Activated CD8-positive, alpha-beta memory T cell treated with anti-CD3 and anti-CD28 coated beads for 4 hours (primary cell): ENCODE results near the gene PGM2.

Experiments used
- DNase-seq, 2 donors: peaks; one replicate each; pipeline ENCODE4 v3.0.0-alpha.2; 2020; ENCODE audit warnings: low read depth in 2 of 2

The PGM2 gene

DNA sequence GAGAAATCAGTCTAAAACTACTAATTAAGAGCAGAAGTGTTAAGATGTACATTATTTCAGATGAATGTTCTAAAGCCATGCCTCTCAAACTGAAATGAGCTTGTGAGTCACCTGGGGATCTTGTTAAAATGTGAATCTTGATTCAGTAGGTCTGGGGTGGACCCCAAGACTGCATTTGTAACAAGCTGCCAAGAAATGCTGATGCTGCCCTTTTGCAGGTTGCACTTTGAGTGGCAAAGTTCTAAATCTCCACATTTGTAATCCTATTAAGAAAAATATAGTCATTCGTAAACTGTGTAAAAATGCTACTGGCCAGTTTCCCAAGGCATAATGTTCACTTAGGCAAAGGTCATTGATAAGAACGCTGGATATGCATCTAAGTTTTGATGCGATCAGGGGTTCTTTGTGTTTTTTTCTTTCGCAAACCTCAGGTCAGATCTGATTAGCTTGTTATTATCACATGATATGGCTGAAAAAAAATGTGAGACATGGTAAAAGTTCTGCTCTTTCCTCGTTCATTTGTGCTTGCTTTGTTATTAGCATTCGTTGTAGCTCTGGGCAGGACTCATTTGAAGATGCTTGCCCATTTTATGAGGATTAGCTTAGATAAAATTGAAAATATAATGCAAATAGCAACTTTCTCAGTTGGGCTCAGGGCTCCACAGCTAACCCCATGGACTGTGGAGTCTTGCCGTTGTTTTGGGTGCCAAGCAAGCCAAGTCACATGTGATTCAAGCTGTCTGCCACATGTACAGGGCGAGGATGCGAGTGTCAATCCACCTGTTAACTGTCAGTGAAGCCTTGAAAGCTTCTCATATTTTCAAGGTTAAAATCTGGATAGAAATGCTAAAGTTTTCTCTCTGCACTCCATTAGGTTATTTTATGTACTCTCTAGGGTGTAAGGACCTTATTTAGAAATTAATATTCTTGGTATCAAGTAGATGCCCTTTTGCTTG, 76.5 kb downstream of the PGM2 start:
- no peak for DNase-seq

DNA sequence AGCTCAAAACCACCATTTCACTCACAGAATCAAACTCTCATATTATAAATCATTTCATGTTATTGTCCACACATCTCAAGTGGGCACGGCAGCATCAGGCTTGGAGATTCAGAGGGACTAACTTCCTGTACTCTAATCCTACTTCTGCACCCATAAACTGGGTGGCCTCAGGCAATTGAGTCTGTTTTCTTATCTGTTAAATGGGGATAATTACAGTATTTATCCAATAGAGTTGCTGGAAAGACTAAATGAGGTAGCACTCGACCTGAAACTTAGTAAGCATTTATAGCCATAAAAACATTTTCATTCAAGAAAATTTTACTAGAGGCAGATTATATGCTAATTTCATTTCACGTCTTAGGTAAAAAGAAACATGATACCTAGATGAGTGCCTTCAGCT, 77.4 kb downstream of the PGM2 start:
- no peak for DNase-seq

DNA sequence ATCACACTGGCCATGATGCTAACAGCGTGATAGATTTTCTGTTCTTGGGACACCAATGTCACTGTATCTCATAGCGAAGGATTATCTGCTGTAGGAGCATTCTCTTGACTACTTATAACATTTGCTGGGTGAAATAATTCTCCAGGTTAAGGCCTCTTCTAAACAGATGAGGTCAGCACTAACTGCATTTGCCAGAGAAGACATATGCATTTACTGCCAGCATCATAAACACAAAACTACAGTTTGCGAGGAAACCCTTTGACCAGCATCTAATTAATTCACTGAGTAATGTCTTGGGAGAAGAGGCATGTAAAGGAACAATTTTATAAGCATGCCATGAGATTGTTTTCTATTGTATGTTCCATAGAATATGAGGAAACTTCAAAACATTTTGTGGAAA, 78.3 kb downstream of the PGM2 start:
- no peak for DNase-seq

- DNase-seq = no peak
Measured at GRCh38 chr4:37905533-37906169, 79.2 kb downstream of the PGM2 start.

GRCh38 chr4:37908488-37909331, 82.2 kb downstream of the PGM2 start:
- DNase-seq = no peak

GRCh38 chr4:37909332-37910090, 83.0 kb downstream of the PGM2 start:
- DNase-seq = no peak

- DNase-seq = no peak
Measured at GRCh38 chr4:37910091-37910486, 83.6 kb downstream of the PGM2 start.
